ENCODE results near the gene USP12.
"Not testable (repeated sequence)": the region's sequence is repeated elsewhere in the genome, so short reads cannot be mapped to it uniquely, and the experiment has no call there.

The USP12 gene

DNA sequence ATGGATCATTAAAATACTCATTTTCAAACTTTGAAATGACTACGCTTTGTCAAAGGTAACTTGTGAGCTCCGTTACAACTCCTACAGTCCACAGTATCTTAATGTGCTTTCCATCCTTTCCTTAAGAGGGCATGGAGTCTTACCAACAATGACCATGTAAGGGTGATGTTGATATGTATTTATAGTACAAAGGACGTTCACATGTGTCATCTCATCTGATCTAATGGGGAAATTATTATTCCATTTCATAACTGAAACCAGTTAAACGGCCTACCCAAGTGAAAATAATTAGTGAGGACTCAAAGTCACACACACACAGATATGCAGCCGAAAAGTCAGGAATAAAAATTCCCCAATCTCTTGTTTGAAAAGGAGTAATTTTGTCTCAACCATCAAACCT, 9.6 kb downstream of the USP12 start:
- H3K4me3 ChIP-seq (ENCODE audit: low read length), result no peak overlapping the region
- H3K9me3 ChIP-seq (ENCODE audit: control insufficient read depth, low read length), result no peaks in the 10 kb centered on the region
- H3K9ac ChIP-seq (ENCODE audit: low read length), result no peak overlapping the region
- H3K27me3 ChIP-seq (ENCODE audit: control insufficient read depth, insufficient read depth, low read length), result no peaks in the 10 kb centered on the region
- H3K4me1 ChIP-seq (ENCODE audit: control insufficient read depth, insufficient read depth, low read length), result peaks cover 5% of the 10 kb centered on the region
- no peaks in the 10 kb centered on the region for H3K36me3 ChIP-seq (ENCODE audit: control insufficient read depth, insufficient read depth, low read length)

- no peaks in the 10 kb centered on the region for H3K36me3 ChIP-seq (ENCODE audit: control insufficient read depth, insufficient read depth, low read length)
- H3K9ac ChIP-seq (ENCODE audit: low read length), result no peak overlapping the region
- H3K4me1 ChIP-seq (ENCODE audit: control insufficient read depth, insufficient read depth, low read length), result peaks cover 5% of the 10 kb centered on the region
- no peaks in the 10 kb centered on the region for H3K27me3 ChIP-seq (ENCODE audit: control insufficient read depth, insufficient read depth, low read length)
- H3K4me3 ChIP-seq (ENCODE audit: low read length), result no peak overlapping the region
- no peaks in the 10 kb centered on the region for H3K9me3 ChIP-seq (ENCODE audit: control insufficient read depth, low read length)
Measured at GRCh38 chr13:27161423-27161822, 10.2 kb downstream of the USP12 start.

DNA sequence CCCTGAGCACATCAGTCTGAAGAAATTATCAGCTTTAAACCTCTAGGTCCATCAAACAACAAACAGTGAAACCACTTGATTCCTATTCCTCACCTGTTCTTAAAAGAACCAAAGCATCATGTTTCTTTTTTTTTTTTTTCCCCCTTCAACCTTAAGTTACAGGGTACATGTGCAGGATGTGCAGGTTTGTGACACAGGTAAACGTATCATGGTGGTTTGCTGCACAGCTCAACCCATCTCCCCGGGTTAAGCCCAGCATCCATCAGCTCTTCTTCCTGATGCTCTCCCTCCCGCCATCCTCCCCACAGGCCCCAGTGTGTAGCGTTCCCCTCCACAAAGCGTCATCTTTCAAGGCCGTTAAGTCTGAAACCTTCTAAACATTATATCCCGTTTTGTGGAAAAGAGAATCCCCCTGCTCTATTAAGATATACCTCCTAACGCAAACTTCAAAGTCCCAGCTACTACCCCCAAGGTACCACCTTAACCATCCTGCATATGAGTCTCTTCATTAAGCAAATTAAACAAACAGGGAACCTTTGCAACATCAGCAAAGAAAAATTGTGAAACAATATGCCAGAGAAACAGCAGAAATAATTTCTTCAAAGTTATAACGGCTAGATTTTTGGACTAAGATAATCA, 10.8 kb downstream of the USP12 start:
- H3K9me3 ChIP-seq (ENCODE audit: control insufficient read depth, low read length), result no peaks in the 10 kb centered on the region
- peaks cover 5% of the 10 kb centered on the region for H3K4me1 ChIP-seq (ENCODE audit: control insufficient read depth, insufficient read depth, low read length)
- H3K27me3 ChIP-seq (ENCODE audit: control insufficient read depth, insufficient read depth, low read length), result no peaks in the 10 kb centered on the region
- no peaks in the 10 kb centered on the region for H3K36me3 ChIP-seq (ENCODE audit: control insufficient read depth, insufficient read depth, low read length)
- no peak overlapping the region for H3K4me3 ChIP-seq (ENCODE audit: low read length)
- no peak overlapping the region for H3K9ac ChIP-seq (ENCODE audit: low read length)

GRCh38 chr13:27159806-27160563, 11.6 kb downstream of the USP12 start:
- H3K4me3 ChIP-seq (ENCODE audit: low read length), result no peak overlapping the region
- H3K4me1 ChIP-seq (ENCODE audit: control insufficient read depth, insufficient read depth, low read length), result peaks cover 5% of the 10 kb centered on the region
- no peak overlapping the region for H3K9ac ChIP-seq (ENCODE audit: low read length)
- no peaks in the 10 kb centered on the region for H3K9me3 ChIP-seq (ENCODE audit: control insufficient read depth, low read length)
- H3K27me3 ChIP-seq (ENCODE audit: control insufficient read depth, insufficient read depth, low read length), result no peaks in the 10 kb centered on the region
- no peaks in the 10 kb centered on the region for H3K36me3 ChIP-seq (ENCODE audit: control insufficient read depth, insufficient read depth, low read length)

DNA sequence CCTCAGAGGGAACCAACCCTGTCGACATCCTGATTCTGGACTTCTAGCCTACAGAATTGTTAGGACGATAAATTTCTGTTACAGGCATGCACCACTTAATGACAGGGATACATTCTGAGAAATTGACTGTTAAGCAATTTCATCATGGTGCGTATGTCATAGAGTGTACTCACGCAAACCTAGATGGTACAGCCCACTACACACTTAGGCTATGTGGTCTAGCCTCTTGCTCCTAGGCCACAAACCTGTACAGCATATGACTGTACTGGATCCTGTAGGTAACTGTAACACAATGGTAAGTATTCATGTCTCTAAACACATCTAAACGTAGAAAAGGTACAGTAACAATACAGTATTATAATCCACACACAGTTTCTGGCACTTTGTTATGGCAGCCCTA, 13.3 kb downstream of the USP12 start:
- Histone ChIP-seq H3K27me3 (ENCODE audit: control insufficient read depth, insufficient read depth, low read length) (no peaks in the 10 kb centered on the region), H3K9ac (ENCODE audit: low read length) (no peak overlapping the region), H3K4me3 (ENCODE audit: low read length) (no peak overlapping the region), H3K9me3 (ENCODE audit: control insufficient read depth, low read length) (no peaks in the 10 kb centered on the region), H3K4me1 (ENCODE audit: control insufficient read depth, insufficient read depth, low read length) (peaks cover 5% of the 10 kb centered on the region), H3K36me3 (ENCODE audit: control insufficient read depth, insufficient read depth, low read length) (no peaks in the 10 kb centered on the region)

GRCh38 chr13:27151798-27152599, 19.6 kb downstream of the USP12 start:
- Histone ChIP-seq H3K4me3 (ENCODE audit: low read length) (no peak overlapping the region), H3K9me3 (ENCODE audit: control insufficient read depth, low read length) (no peaks in the 10 kb centered on the region), H3K36me3 (ENCODE audit: control insufficient read depth, insufficient read depth, low read length) (no peaks in the 10 kb centered on the region), H3K4me1 (ENCODE audit: control insufficient read depth, insufficient read depth, low read length) (peaks cover 6% of the 10 kb centered on the region), H3K9ac (ENCODE audit: low read length) (no peak overlapping the region), H3K27me3 (ENCODE audit: control insufficient read depth, insufficient read depth, low read length) (no peaks in the 10 kb centered on the region)

DNA sequence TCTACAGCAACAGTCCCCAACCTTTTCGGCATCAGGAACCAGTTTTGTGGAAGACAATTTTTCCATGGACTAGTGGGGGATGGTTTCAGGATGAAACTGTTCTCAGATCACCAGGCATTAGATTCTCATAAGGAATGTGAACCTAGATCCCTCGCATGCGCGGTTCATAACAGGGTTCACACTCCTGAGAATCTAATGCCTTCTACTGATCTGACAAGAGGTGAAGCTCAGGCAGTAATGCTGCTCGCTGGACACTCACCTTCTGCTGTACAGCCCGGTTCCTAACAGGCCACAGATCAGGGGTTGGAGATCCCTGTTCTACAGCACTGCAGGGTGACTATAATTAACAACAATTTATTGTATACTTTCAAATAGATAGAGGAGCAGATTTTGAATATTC, 21.9 kb downstream of the USP12 start:
- H3K4me3 ChIP-seq (ENCODE audit: low read length), result no peak overlapping the region
- no peak overlapping the region for H3K9ac ChIP-seq (ENCODE audit: low read length)
- peaks cover 6% of the 10 kb centered on the region for H3K4me1 ChIP-seq (ENCODE audit: control insufficient read depth, insufficient read depth, low read length)
- no peaks in the 10 kb centered on the region for H3K9me3 ChIP-seq (ENCODE audit: control insufficient read depth, low read length)
- no peaks in the 10 kb centered on the region for H3K27me3 ChIP-seq (ENCODE audit: control insufficient read depth, insufficient read depth, low read length)
- H3K36me3 ChIP-seq (ENCODE audit: control insufficient read depth, insufficient read depth, low read length), result no peaks in the 10 kb centered on the region

DNA sequence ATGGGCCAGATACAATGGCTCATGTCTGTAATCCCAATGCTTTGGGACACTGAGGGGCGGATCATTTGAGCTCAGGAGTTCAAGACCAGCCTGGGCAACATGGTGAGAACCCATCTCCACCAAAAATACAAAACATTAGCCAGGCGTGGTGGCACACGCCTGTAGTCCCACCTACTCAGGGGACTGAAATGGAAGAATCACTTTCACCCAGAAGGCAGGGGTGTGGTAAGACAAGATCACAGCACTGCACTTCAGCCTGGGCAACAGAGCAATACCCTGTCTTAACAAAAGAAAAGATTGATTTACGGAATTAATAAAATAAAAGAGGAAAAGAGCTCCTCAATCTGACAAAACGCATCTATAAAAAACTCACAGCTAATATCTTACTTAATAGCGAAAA, 22.7 kb downstream of the USP12 start:
- peaks cover 6% of the 10 kb centered on the region for H3K4me1 ChIP-seq (ENCODE audit: control insufficient read depth, insufficient read depth, low read length)
- no peaks in the 10 kb centered on the region for H3K9me3 ChIP-seq (ENCODE audit: control insufficient read depth, low read length)
- H3K9ac ChIP-seq (ENCODE audit: low read length), result no peak overlapping the region
- no peaks in the 10 kb centered on the region for H3K27me3 ChIP-seq (ENCODE audit: control insufficient read depth, insufficient read depth, low read length)
- no peaks in the 10 kb centered on the region for H3K36me3 ChIP-seq (ENCODE audit: control insufficient read depth, insufficient read depth, low read length)
- H3K4me3 ChIP-seq (ENCODE audit: low read length), result no peak overlapping the region

DNA sequence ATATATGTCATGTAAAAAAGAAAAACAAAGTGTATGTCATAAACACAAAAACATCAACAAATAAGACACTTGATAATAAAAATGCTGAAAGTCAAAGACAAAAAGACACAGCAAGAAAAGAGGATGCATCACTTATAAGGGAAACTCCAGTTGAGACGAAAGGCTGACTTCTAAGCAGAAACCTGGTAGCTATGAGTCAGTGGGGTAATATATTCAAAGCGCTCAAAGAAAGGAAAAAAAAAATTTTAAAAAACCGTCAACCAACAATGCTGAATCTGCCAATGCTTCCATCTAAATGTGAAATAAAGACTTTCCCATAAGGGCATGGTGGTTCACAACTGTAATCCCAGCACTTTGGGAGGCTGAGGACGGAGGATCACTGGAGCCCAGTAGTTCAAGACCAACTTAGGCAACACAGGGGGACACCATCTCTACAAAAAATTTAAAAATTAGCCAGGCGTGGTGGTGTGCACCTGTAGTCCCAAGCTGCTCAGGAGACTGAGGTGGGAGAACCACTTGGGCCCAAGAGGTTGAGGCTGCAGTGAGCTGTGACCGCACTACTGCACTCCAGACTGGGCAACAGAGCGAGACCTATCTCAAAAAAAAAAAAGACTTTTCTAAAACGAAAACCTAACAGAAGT, 24.0 kb downstream of the USP12 start:
- Histone ChIP-seq H3K9me3 (ENCODE audit: control insufficient read depth, low read length) (no peaks in the 10 kb centered on the region), H3K27me3 (ENCODE audit: control insufficient read depth, insufficient read depth, low read length) (no peaks in the 10 kb centered on the region), H3K36me3 (ENCODE audit: control insufficient read depth, insufficient read depth, low read length) (no peaks in the 10 kb centered on the region), H3K4me1 (ENCODE audit: control insufficient read depth, insufficient read depth, low read length) (peaks cover 6% of the 10 kb centered on the region), H3K4me3 (ENCODE audit: low read length) (no peak overlapping the region), H3K9ac (ENCODE audit: low read length) (no peak overlapping the region)

GRCh38 chr13:27141746-27142145, 29.9 kb downstream of the USP12 start:
- H3K4me1 ChIP-seq (ENCODE audit: control insufficient read depth, insufficient read depth, low read length), result no peaks in the 10 kb centered on the region
- H3K36me3 ChIP-seq (ENCODE audit: control insufficient read depth, insufficient read depth, low read length), result no peaks in the 10 kb centered on the region
- no peak overlapping the region for H3K4me3 ChIP-seq (ENCODE audit: low read length)
- no peaks in the 10 kb centered on the region for H3K9me3 ChIP-seq (ENCODE audit: control insufficient read depth, low read length)
- no peak overlapping the region for H3K9ac ChIP-seq (ENCODE audit: low read length)
- H3K27me3 ChIP-seq (ENCODE audit: control insufficient read depth, insufficient read depth, low read length), result no peaks in the 10 kb centered on the region

DNA sequence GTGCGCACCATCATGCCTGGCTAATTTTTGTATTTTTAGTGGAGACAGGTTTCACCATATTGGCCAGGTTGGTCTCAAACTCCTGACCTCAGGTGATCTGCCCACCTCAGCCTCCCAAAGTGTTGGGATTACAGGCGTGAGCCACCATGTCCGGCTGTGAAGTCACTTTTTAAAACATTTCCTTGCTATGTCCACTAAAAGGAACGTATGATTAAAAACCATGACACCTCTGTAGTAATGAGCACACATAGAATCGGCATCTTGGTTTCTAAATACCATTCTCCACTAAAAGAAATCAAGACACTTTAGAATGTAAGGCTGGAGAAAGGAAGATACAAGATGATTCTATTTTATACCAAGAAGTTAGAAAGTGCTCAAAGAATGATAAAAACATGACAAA, 30.5 kb downstream of the USP12 start:
- not testable (repeated sequence) for H3K9me3 ChIP-seq (ENCODE audit: control insufficient read depth, low read length); H3K36me3 ChIP-seq (ENCODE audit: control insufficient read depth, insufficient read depth, low read length); H3K9ac ChIP-seq (ENCODE audit: low read length); H3K27me3 ChIP-seq (ENCODE audit: control insufficient read depth, insufficient read depth, low read length); H3K4me3 ChIP-seq (ENCODE audit: low read length); H3K4me1 ChIP-seq (ENCODE audit: control insufficient read depth, insufficient read depth, low read length)

GRCh38 chr13:27140060-27140459, 31.6 kb downstream of the USP12 start:
- H3K4me1 ChIP-seq (ENCODE audit: control insufficient read depth, insufficient read depth, low read length), result no peaks in the 10 kb centered on the region
- no peaks in the 10 kb centered on the region for H3K9me3 ChIP-seq (ENCODE audit: control insufficient read depth, low read length)
- no peaks in the 10 kb centered on the region for H3K36me3 ChIP-seq (ENCODE audit: control insufficient read depth, insufficient read depth, low read length)
- H3K4me3 ChIP-seq (ENCODE audit: low read length), result no peak overlapping the region
- no peak overlapping the region for H3K9ac ChIP-seq (ENCODE audit: low read length)
- no peaks in the 10 kb centered on the region for H3K27me3 ChIP-seq (ENCODE audit: control insufficient read depth, insufficient read depth, low read length)

All from mucosa of stomach (tissue), 1 donor.